Neural cell (in vitro differentiated cells): Measurements from ENCODE around the gene TRAF3. TPM values are rescaled to one million over a fixed set of nuclear protein-coding genes. Genes with fewer than 3 reads are reported as not detected.

Experiments
- H2AFZ ChIP-seq: fragments of 200-600, 300-800 bp; sonication (generic), shearing (Covaris generic); 2 replicates; pipeline ENCODE4 v1.6.0; 2014; ENCODE audit warnings: low read depth, mild to moderate bottlenecking, antibody characterized with exemption, low read length, moderate library complexity
- H3F3A ChIP-seq: fragments of 200-600 bp; shearing (Covaris generic); 2 replicates; pipeline ENCODE4 v1.6.1; 2016; ENCODE audit warnings: mild to moderate bottlenecking, moderate library complexity, mixed read lengths, antibody characterized with exemption, low read length; ENCODE audit not compliant: insufficient read depth, poor library complexity, severe bottlenecking
- H3K27ac ChIP-seq: fragments of 200-600, 300-800 bp; sonication (generic), shearing (Covaris generic); 2 replicates; pipeline ENCODE4 v1.5.1; 2014; ENCODE audit warnings: mild to moderate bottlenecking, low read length, moderate library complexity
- H3K27me3 ChIP-seq: fragments of 300-800, 200-600 bp; sonication (generic), shearing (Covaris generic); 2 replicates; pipeline ENCODE4 v1.6.0; 2014; ENCODE audit warnings: mild to moderate bottlenecking, low read depth, low read length, moderate library complexity; ENCODE audit not compliant: insufficient read depth
- H3K36me3 ChIP-seq: fragments of 300-800, 200-600 bp; sonication (generic), shearing (Covaris generic); 2 replicates; pipeline ENCODE4 v1.5.1; 2014; ENCODE audit warnings: mild to moderate bottlenecking, antibody characterized with exemption, low read length, moderate library complexity; ENCODE audit not compliant: insufficient read depth
- H3K4me2 ChIP-seq: fragments of 300-800, 200-600 bp; sonication (generic), shearing (Covaris generic); 2 replicates; pipeline ENCODE4 v1.6.0; 2014; ENCODE audit warnings: mild to moderate bottlenecking, low read length
- H3K4me3 ChIP-seq: fragments of 300-800, 200-600 bp; sonication (generic), shearing (Covaris generic); 2 replicates; pipeline ENCODE4 v1.5.1; 2014; ENCODE audit warnings: mild to moderate bottlenecking, low read length, moderate library complexity
- H3K79me2 ChIP-seq: fragments of 200-600 bp; shearing (Covaris generic); replicated peaks from 2 replicates; pipeline ENCODE4 v1.6.0; 2014; ENCODE audit warnings: mild to moderate bottlenecking, low read length, moderate library complexity; ENCODE audit not compliant: insufficient read depth
- H3K9ac ChIP-seq: fragments of 300-800, 200-600 bp; sonication (generic), shearing (Covaris generic); 2 replicates; pipeline ENCODE4 v1.6.1; 2016; ENCODE audit warnings: mild to moderate bottlenecking, low read length, mixed read lengths
- H3K9me2 ChIP-seq: fragments of 200-600 bp; shearing (Covaris generic); 2 replicates; pipeline ENCODE4 v1.6.1; 2016; ENCODE audit warnings: mild to moderate bottlenecking, low read length, mixed read lengths; ENCODE audit not compliant: insufficient read depth
- H3K9me3 ChIP-seq: fragments of 200-600, 300-800 bp; sonication (generic), shearing (Covaris generic); 2 replicates; pipeline ENCODE4 v1.6.1; 2016; ENCODE audit warnings: mild to moderate bottlenecking, mixed run types, low read length, moderate library complexity, mixed read lengths
- H4K20me1 ChIP-seq: fragments of 200-600 bp; shearing (Covaris generic); 2 replicates; pipeline ENCODE4 v1.6.1; 2016; ENCODE audit warnings: mild to moderate bottlenecking, mixed run types; ENCODE audit not compliant: insufficient read depth
- CTCF ChIP-seq: fragments of 450-650 bp; IDR thresholded peaks from 2 replicates; pipeline ENCODE4 v1.5.1; 2014; ENCODE audit warnings: antibody characterized with exemption, mild to moderate bottlenecking, moderate library complexity; ENCODE audit not compliant: poor library complexity, severe bottlenecking
- EP300 ChIP-seq: fragments of 450-650 bp; conservative IDR thresholded peaks from 2 replicates; pipeline ENCODE4 v1.6.1; 2014; ENCODE audit warnings: antibody characterized with exemption, mild to moderate bottlenecking, moderate library complexity; ENCODE audit not compliant: poor library complexity, severe bottlenecking
- EZH2 ChIP-seq: fragments of 200-600, 300-800 bp; shearing (Covaris generic), sonication (generic); IDR thresholded peaks from 2 replicates; pipeline ENCODE4 v1.6.1; 2014; ENCODE audit warnings: antibody characterized with exemption, low read length, borderline replicate concordance, mild to moderate bottlenecking; ENCODE audit not compliant: insufficient read depth, poor library complexity, severe bottlenecking
- MXI1 ChIP-seq: fragments of 450-650 bp; conservative IDR thresholded peaks from 2 replicates; pipeline ENCODE4 v1.6.1; 2014; ENCODE audit warnings: antibody characterized with exemption, mild to moderate bottlenecking; ENCODE audit not compliant: poor library complexity, severe bottlenecking
- POLR2AphosphoS5 ChIP-seq: IDR thresholded peaks from 2 replicates; pipeline ENCODE4 v1.6.1; 2012
- RAD21 ChIP-seq: fragments of 450-650 bp; conservative IDR thresholded peaks from 2 replicates; pipeline ENCODE4 v1.6.1; 2014; ENCODE audit warnings: antibody characterized with exemption, mild to moderate bottlenecking, moderate library complexity
- REST ChIP-seq: IDR thresholded peaks from 2 replicates; pipeline ENCODE4 v1.6.1; 2012; ENCODE audit warnings: borderline replicate concordance
- SMC3 ChIP-seq: fragments of 450-650 bp; conservative IDR thresholded peaks from 2 replicates; pipeline ENCODE4 v1.6.1; 2014; ENCODE audit warnings: antibody characterized with exemption, mild to moderate bottlenecking, moderate library complexity; ENCODE audit not compliant: poor library complexity
- TAF1 ChIP-seq: IDR thresholded peaks from 2 replicates; pipeline ENCODE4 v1.6.1; 2012; ENCODE audit warnings: low read depth
- polyA plus RNA-seq: library from polyadenylated mRNA; depleted of rRNA; stranded (reverse); fragments of >200 nt; gene quantifications from 2 replicates; pipeline ENCODE4 v1.2.3, GENCODE V29; 2014

TRAF3 gene
- polyA plus RNA-seq, 1 donor from 2014 or later, result 13.3 TPM

- Histone ChIP-seq H3K27ac (no peak overlapping the region), H3K9me2 (no peaks in the 10 kb centered on the region), H3K36me3 (no peaks in the 10 kb centered on the region), H3K9me3 (no peaks in the 10 kb centered on the region), H3K27me3 (peaks cover 72% of the 10 kb centered on the region), H4K20me1 (no peaks in the 10 kb centered on the region), H3K9ac (no peak overlapping the region), H3F3A (no peaks in the 10 kb centered on the region), H2AFZ (no peak overlapping the region), H3K79me2 (no peaks in the 10 kb centered on the region), H3K4me2 (no peak overlapping the region), H3K4me3 (peak overlapping the region; percentile 59)
- TF ChIP-seq TAF1 (no peak), REST (no peak), EZH2 (no peak), CTCF (no peak), POLR2AphosphoS5 (no peak), RAD21 (no peak), MXI1 (no peak), SMC3 (no peak), EP300 (no peak)
Observed at GRCh38 chr14:102928412-102929240, 151.4 kb downstream of the TRAF3 start.

GRCh38 chr14:102929241-102930137 lies 152.2 kb downstream of the TRAF3 start:
- no peaks in the 10 kb centered on the region for H3K36me3 ChIP-seq
- peaks cover 64% of the 10 kb centered on the region for H3K27me3 ChIP-seq
- H3K4me3 ChIP-seq, result peak overlapping the region; percentile 39
- no peaks in the 10 kb centered on the region for H3K9me2 ChIP-seq
- no peak overlapping the region for H3K9ac ChIP-seq
- H3K4me2 ChIP-seq, result no peak overlapping the region
- H3F3A ChIP-seq, result no peaks in the 10 kb centered on the region
- no peak overlapping the region for H2AFZ ChIP-seq
- no peak overlapping the region for H3K27ac ChIP-seq
- H3K9me3 ChIP-seq, result no peaks in the 10 kb centered on the region
- TF ChIP-seq EZH2 (no peak), RAD21 (no peak), SMC3 (no peak), EP300 (no peak), REST (no peak), TAF1 (no peak), POLR2AphosphoS5 (no peak), CTCF (no peak), MXI1 (no peak)
- H4K20me1 ChIP-seq, result no peaks in the 10 kb centered on the region
- H3K79me2 ChIP-seq, result no peaks in the 10 kb centered on the region
